Mammary microvascular endothelial cell (primary cell): ENCODE data around the gene PCGF3. TPM values are rescaled to one million over a fixed set of nuclear protein-coding genes. Genes with fewer than 3 reads are reported as not detected.

ENCODE experiments used
- total RNA-seq: library from RNA; depleted of rRNA; stranded (reverse); fragments of >200 nt; gene quantifications from 2 replicates; pipeline ENCODE4 v1.2.3, GENCODE V29; 2015

The PCGF3 gene
- total RNA-seq, result 39.5 and 41.2 TPM in 2 replicates

GRCh38 chr4:705278-706082 is at the start of gene PCGF3:
Gene PCGF3, plus strand, starts transcription at chr4:705832. Its CDS starts 27,849 bp downstream, at chr4:733681.

GRCh38 chr4:674172-675035 is 31.2 kb upstream of the PCGF3 start, which contains the start of the genes ATP5ME and MYL5:
Gene ATP5ME, minus strand, starts transcription at chr4:674276. Its CDS starts 29 bp downstream, at chr4:674247.
Gene MYL5, plus strand, starts transcription at chr4:674542. Its CDS starts 3,485 bp downstream, at chr4:678027.

GRCh38 chr4:688854-689681 is 16.6 kb upstream of the PCGF3 start, which contains the start of gene SLC49A3:
Gene SLC49A3, minus strand, starts transcription at chr4:689151. Its CDS starts 24 bp downstream, at chr4:689127.

Other genes starting within 250 kb of the PCGF3 start
- gene ZNF721, start 206.7 kb upstream of the PCGF3 start, total RNA-seq, result 9.9 and 13.9 TPM in 2 replicates
- gene PIGG, start 206.6 kb upstream of the PCGF3 start, total RNA-seq, result 30.7 and 30.8 TPM in 2 replicates
- gene TMEM271, start 129.5 kb upstream of the PCGF3 start, total RNA-seq, result not detected in 2 replicates
- gene PDE6B, start 80.3 kb upstream of the PCGF3 start, total RNA-seq, result 0.98 TPM in 1 of 2 replicates, not detected in the other
- gene ATP5ME, start 31.6 kb upstream of the PCGF3 start, total RNA-seq, result 188 and 213 TPM in 2 replicates
- gene MYL5, start 31.3 kb upstream of the PCGF3 start, total RNA-seq, result 2.4 and 3.9 TPM in 2 replicates
- 7.9 and 9.4 TPM in 2 replicates for gene SLC49A3, start 16.7 kb upstream of the PCGF3 start, total RNA-seq
- 0.20 TPM in 2 replicates for gene CPLX1, start 120.3 kb downstream of the PCGF3 start, total RNA-seq
- 146 and 159 TPM in 2 replicates for gene GAK, start 226.5 kb downstream of the PCGF3 start, total RNA-seq
- 12.8 and 16.7 TPM in 2 replicates for gene TMEM175, start 226.6 kb downstream of the PCGF3 start, total RNA-seq